Memory B cell (primary cell): ENCODE measurements around the gene EPB41L4A.
A peak's percentile ranks its signal among the peaks of the same experiment; 100 is the strongest.

Experiments used
- ATAC-seq: fragments of 150-1000 bp; cut with Tn5 transposase; 2 replicates; pipeline ENCODE4 v1.10.0; 2021; ENCODE audit warnings: low read depth, mild to moderate bottlenecking, moderate library complexity
- DNase-seq, 2 donors: peaks; one replicate each; pipeline ENCODE4 v3.0.0; 2022; ENCODE audit warnings: low spot score in 2 of 2
- H3K27ac Mint-ChIP-seq: one replicate; pipeline ENCODE4 v1.8.0; 2022; ENCODE audit warnings: mild to moderate bottlenecking, moderate library complexity, mixed read lengths
- H3K27me3 Mint-ChIP-seq: one replicate; pipeline ENCODE4 v1.8.0; 2022; ENCODE audit warnings: mixed read lengths
- H3K36me3 Mint-ChIP-seq: one replicate; pipeline ENCODE4 v1.8.0; 2022; ENCODE audit warnings: mild to moderate bottlenecking, mixed read lengths
- H3K4me1 Mint-ChIP-seq: one replicate; pipeline ENCODE4 v1.8.0; 2022; ENCODE audit warnings: mixed read lengths
- H3K4me3 Mint-ChIP-seq: one replicate; pipeline ENCODE4 v1.8.0; 2022; ENCODE audit warnings: mild to moderate bottlenecking, moderate library complexity, mixed read lengths
- H3K9me3 Mint-ChIP-seq: one replicate; pipeline ENCODE4 v1.8.0; 2022; ENCODE audit warnings: mixed read lengths

Gene EPB41L4A

GRCh38 chr5:112331892-112332291 is 87.2 kb downstream of the EPB41L4A start:
- peaks cover 6% of the 10 kb centered on the region for H3K4me1 Mint-ChIP-seq
- no peak overlapping the region for H3K27ac Mint-ChIP-seq

GRCh38 chr5:112329419-112330090 is 89.5 kb downstream of the EPB41L4A start:
- no peaks in the 10 kb centered on the region for H3K36me3 Mint-ChIP-seq
- H3K27me3 Mint-ChIP-seq = peaks cover 15% of the 10 kb centered on the region
- no peak overlapping the region for H3K4me3 Mint-ChIP-seq
- ATAC-seq (peak; percentile 95), DNase-seq (peak in 1 of 2 donors; percentile 5)
- H3K27ac Mint-ChIP-seq = no peak overlapping the region
- H3K9me3 Mint-ChIP-seq = no peaks in the 10 kb centered on the region
- H3K4me1 Mint-ChIP-seq = peaks cover 6% of the 10 kb centered on the region

More at GRCh38 chr5:112331892-112332291, 87.2 kb downstream of the EPB41L4A start:
- no peaks in the 10 kb centered on the region for H3K36me3 Mint-ChIP-seq
- H3K4me3 Mint-ChIP-seq = no peak overlapping the region
- H3K27me3 Mint-ChIP-seq = peaks cover 12% of the 10 kb centered on the region
- ATAC-seq = no peak
- DNase-seq = no peak
- no peaks in the 10 kb centered on the region for H3K9me3 Mint-ChIP-seq

- peaks cover 17% of the 10 kb centered on the region for H3K27me3 Mint-ChIP-seq
- H3K27ac Mint-ChIP-seq = no peak overlapping the region
- no peak overlapping the region for H3K4me3 Mint-ChIP-seq
- no peaks in the 10 kb centered on the region for H3K4me1 Mint-ChIP-seq
- DNase-seq = no peak
- no peaks in the 10 kb centered on the region for H3K9me3 Mint-ChIP-seq
- H3K36me3 Mint-ChIP-seq = no peaks in the 10 kb centered on the region
- no peak for ATAC-seq
These were observed 95.9 kb downstream of the EPB41L4A start for GRCh38 chr5:112323166-112323565.

GRCh38 chr5:112320408-112320807 is 98.7 kb downstream of the EPB41L4A start:
- Mint-ChIP-seq H3K9me3 (no peaks in the 10 kb centered on the region), H3K27me3 (peaks cover 11% of the 10 kb centered on the region), H3K36me3 (no peaks in the 10 kb centered on the region), H3K27ac (no peak overlapping the region), H3K4me3 (no peak overlapping the region), H3K4me1 (no peaks in the 10 kb centered on the region)
- DNase-seq (no peak), ATAC-seq (no peak)

- Mint-ChIP-seq H3K4me1 (no peaks in the 10 kb centered on the region), H3K36me3 (no peaks in the 10 kb centered on the region), H3K9me3 (no peaks in the 10 kb centered on the region), H3K27me3 (peaks cover 11% of the 10 kb centered on the region), H3K4me3 (no peak overlapping the region), H3K27ac (no peak overlapping the region)
- no peak for ATAC-seq
- no peak for DNase-seq
These were observed 100.7 kb downstream of the EPB41L4A start for GRCh38 chr5:112318346-112318745.

- ATAC-seq (no peak), DNase-seq (no peak)
- Mint-ChIP-seq H3K27me3 (peaks cover 9% of the 10 kb centered on the region), H3K4me1 (no peaks in the 10 kb centered on the region), H3K36me3 (no peaks in the 10 kb centered on the region), H3K27ac (no peak overlapping the region), H3K4me3 (no peak overlapping the region), H3K9me3 (no peaks in the 10 kb centered on the region)
These were observed 101.2 kb downstream of the EPB41L4A start for GRCh38 chr5:112317866-112318265.

GRCh38 chr5:112316731-112317130 is 102.3 kb downstream of the EPB41L4A start:
- DNase-seq = no peak
- no peaks in the 10 kb centered on the region for H3K4me1 Mint-ChIP-seq
- H3K4me3 Mint-ChIP-seq = no peak overlapping the region
- no peak for ATAC-seq
- H3K36me3 Mint-ChIP-seq = no peaks in the 10 kb centered on the region
- no peak overlapping the region for H3K27ac Mint-ChIP-seq
- H3K27me3 Mint-ChIP-seq = peaks cover 9% of the 10 kb centered on the region
- no peaks in the 10 kb centered on the region for H3K9me3 Mint-ChIP-seq

- peaks cover 10% of the 10 kb centered on the region for H3K27me3 Mint-ChIP-seq
- DNase-seq (no peak), ATAC-seq (no peak)
- no peak overlapping the region for H3K4me3 Mint-ChIP-seq
- no peaks in the 10 kb centered on the region for H3K4me1 Mint-ChIP-seq
- H3K27ac Mint-ChIP-seq = no peak overlapping the region
- no peaks in the 10 kb centered on the region for H3K9me3 Mint-ChIP-seq
- H3K36me3 Mint-ChIP-seq = no peaks in the 10 kb centered on the region
These were observed 103.1 kb downstream of the EPB41L4A start for GRCh38 chr5:112316006-112316405.

- no peaks in the 10 kb centered on the region for H3K9me3 Mint-ChIP-seq
- H3K27ac Mint-ChIP-seq = no peak overlapping the region
- DNase-seq (no peak), ATAC-seq (no peak)
- H3K27me3 Mint-ChIP-seq = peaks cover 6% of the 10 kb centered on the region
- no peak overlapping the region for H3K4me3 Mint-ChIP-seq
- no peaks in the 10 kb centered on the region for H3K36me3 Mint-ChIP-seq
- H3K4me1 Mint-ChIP-seq = no peaks in the 10 kb centered on the region
These were observed 106.5 kb downstream of the EPB41L4A start for GRCh38 chr5:112312295-112313275.

- Mint-ChIP-seq H3K27me3 (peaks cover 11% of the 10 kb centered on the region), H3K4me1 (no peaks in the 10 kb centered on the region), H3K4me3 (no peak overlapping the region), H3K36me3 (no peaks in the 10 kb centered on the region), H3K9me3 (no peaks in the 10 kb centered on the region), H3K27ac (no peak overlapping the region)
- DNase-seq (no peak), ATAC-seq (no peak)
These were observed 108.3 kb downstream of the EPB41L4A start for GRCh38 chr5:112310746-112311145.

GRCh38 chr5:112308608-112309007 is 110.5 kb downstream of the EPB41L4A start:
- H3K27ac Mint-ChIP-seq = no peak overlapping the region
- DNase-seq = no peak
- H3K4me3 Mint-ChIP-seq = no peak overlapping the region
- no peaks in the 10 kb centered on the region for H3K36me3 Mint-ChIP-seq
- no peaks in the 10 kb centered on the region for H3K4me1 Mint-ChIP-seq
- ATAC-seq = no peak
- H3K9me3 Mint-ChIP-seq = no peaks in the 10 kb centered on the region
- H3K27me3 Mint-ChIP-seq = peaks cover 14% of the 10 kb centered on the region

GRCh38 chr5:112306956-112307355 is 112.1 kb downstream of the EPB41L4A start:
- no peaks in the 10 kb centered on the region for H3K9me3 Mint-ChIP-seq
- H3K4me3 Mint-ChIP-seq = no peak overlapping the region
- no peaks in the 10 kb centered on the region for H3K4me1 Mint-ChIP-seq
- no peak overlapping the region for H3K27ac Mint-ChIP-seq
- peaks cover 19% of the 10 kb centered on the region for H3K27me3 Mint-ChIP-seq
- H3K36me3 Mint-ChIP-seq = peaks cover 2% of the 10 kb centered on the region
- DNase-seq (no peak), ATAC-seq (no peak)

GRCh38 chr5:112304743-112305142 is 114.3 kb downstream of the EPB41L4A start:
- no peak for ATAC-seq
- Mint-ChIP-seq H3K27ac (no peak overlapping the region), H3K9me3 (peaks cover 2% of the 10 kb centered on the region), H3K36me3 (peaks cover 2% of the 10 kb centered on the region), H3K27me3 (peaks cover 17% of the 10 kb centered on the region), H3K4me1 (no peaks in the 10 kb centered on the region), H3K4me3 (no peak overlapping the region)
- DNase-seq = no peak

- peaks cover 7% of the 10 kb centered on the region for H3K9me3 Mint-ChIP-seq
- H3K27me3 Mint-ChIP-seq = peaks cover 19% of the 10 kb centered on the region
- H3K4me1 Mint-ChIP-seq = no peaks in the 10 kb centered on the region
- no peak overlapping the region for H3K4me3 Mint-ChIP-seq
- no peak overlapping the region for H3K27ac Mint-ChIP-seq
- H3K36me3 Mint-ChIP-seq = peaks cover 2% of the 10 kb centered on the region
- no peak for DNase-seq
- ATAC-seq = no peak
These were observed 115.4 kb downstream of the EPB41L4A start for GRCh38 chr5:112303685-112304084.
